Activated naive CD8-positive, alpha-beta T cell treated with anti-CD3 and anti-CD28 coated beads, Interleukin-2, amount 50 U/mL, for 16 hours (primary cell): ENCODE results near the gene PMPCA.

Experiments used
- DNase-seq: peaks from one replicate; pipeline ENCODE4 v3.0.0-alpha.2; 2020; ENCODE audit warnings: low read depth, low spot score

Gene PMPCA, protein sequence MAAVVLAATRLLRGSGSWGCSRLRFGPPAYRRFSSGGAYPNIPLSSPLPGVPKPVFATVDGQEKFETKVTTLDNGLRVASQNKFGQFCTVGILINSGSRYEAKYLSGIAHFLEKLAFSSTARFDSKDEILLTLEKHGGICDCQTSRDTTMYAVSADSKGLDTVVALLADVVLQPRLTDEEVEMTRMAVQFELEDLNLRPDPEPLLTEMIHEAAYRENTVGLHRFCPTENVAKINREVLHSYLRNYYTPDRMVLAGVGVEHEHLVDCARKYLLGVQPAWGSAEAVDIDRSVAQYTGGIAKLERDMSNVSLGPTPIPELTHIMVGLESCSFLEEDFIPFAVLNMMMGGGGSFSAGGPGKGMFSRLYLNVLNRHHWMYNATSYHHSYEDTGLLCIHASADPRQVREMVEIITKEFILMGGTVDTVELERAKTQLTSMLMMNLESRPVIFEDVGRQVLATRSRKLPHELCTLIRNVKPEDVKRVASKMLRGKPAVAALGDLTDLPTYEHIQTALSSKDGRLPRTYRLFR

DNA sequence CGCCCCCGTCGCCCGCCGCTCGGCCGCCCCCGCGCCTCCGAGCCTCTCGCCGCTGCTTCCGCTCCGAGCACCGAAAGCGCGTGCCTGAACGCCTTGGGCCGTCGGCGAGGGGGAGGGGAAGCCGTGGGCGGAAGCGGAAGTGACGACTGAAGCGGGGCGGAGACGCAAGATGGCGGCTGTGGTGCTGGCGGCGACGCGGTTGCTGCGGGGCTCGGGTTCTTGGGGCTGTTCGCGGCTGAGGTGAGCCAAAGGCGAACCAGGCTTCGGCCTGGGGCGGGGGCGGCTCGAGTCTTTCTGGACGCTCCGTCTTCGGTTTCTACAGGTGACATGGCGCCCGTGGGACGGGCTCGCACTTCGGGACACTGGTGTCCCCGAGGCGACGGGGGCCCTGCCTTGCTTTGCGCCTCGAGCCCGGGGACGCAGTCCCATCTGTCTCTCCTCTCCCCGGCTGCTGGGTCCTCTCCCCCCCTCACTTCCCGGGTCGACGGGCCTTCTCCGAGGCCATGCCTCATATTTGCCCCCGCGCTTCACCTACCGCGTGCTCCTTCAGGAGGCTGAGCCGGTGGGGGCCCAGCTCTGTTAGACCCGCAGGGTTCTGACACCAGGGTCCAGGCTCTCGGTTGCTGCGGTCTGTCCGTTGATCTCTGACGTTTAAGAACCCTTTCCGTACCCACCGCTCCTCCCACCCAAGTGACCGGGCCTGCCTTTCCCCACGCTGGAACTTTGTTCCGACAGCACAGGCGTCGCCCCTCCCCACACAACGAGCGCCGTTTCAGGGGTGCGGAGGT is at the start of gene PMPCA, which contains the start of gene ENTR1:
TSS of gene PMPCA (plus strand) at position 159 of the 788 bp plus-strand sequence. CDS start at position 170, 11 bp downstream.
TSS of gene ENTR1 (minus strand) at position 115 of the 788 bp plus-strand sequence. CDS start 217 bp downstream, outside the sequence.
- DNase-seq: peak; percentile 91

DNA sequence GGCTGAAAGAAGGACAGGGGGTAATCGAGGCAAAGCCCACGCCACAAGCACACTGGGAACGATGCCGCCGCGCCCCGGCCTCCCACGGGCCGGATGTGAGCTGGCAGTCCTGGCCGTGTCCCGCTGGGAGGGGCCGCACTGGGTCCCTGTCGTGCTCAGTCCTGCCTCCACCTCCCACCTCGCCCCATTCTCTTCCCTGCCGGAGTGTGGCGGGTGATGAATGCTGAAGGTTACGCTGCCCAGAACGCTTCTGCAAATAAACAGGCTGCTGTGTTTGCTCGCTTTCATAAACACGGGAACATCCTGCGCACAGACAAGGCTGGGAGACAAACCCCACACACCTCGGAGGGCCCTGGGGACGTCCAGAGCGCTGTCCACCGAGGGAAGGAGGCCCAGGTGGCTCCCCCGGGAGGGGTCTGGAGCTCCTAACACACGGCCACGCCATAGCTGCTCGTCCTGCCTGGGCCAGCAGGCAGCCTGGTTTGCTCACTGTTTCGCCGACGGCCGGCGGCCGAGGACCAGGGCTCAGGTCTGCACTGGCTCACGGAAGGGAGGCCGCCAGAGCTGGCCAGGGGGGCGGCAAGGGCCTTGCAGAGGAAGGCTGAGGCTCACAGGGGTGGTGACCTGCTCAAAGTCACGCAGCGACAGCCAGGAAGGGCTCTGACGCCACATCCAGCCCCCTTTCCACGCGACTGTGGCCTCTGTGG is 49.3 kb upstream of the PMPCA start:
- no peak for DNase-seq

DNA sequence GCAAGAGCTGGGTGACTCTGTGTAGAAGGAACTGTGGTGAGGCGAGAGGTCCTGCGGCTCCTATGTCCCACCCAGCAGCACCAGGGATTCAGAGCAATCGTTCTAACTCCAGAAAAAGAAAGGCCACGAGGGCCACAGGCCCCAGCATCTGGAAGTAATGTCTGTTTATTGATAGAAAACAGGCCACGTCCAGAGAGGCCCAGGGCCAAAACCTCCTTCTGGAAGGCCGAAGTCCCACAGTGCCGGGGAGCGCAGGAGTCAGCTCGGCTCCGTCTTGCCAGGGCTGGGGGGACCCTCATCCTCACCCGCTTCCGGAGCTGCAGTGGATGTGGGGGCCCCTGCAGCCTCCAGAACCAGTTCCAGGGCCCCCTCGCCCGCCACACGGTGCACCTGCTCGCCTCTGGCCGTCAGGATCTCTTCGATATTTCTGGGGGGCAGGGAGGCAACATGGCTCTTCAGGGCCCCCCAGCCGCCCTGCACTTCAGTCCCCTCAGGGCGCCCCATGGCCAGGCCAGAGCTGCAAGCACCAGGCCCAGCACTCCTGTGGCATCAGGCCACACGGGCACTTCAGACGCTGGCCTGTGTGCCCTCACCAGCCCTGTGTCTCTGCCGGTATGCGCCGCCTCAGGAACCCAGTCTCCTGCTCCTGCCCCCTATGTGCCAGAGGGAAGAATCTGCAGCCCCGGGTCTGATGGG is 48.6 kb upstream of the PMPCA start:
- DNase-seq: no peak

GRCh38 chr9:136362450-136362784 is 48.0 kb upstream of the PMPCA start:
- no peak for DNase-seq

- peak; percentile 87 for DNase-seq
Observed at GRCh38 chr9:136363106-136363948, 47.1 kb upstream of the PMPCA start, which contains the start of gene DNLZ. Gene DNLZ, minus strand, starts transcription at chr9:136363744. Its CDS starts 30 bp downstream, at chr9:136363714.

DNA sequence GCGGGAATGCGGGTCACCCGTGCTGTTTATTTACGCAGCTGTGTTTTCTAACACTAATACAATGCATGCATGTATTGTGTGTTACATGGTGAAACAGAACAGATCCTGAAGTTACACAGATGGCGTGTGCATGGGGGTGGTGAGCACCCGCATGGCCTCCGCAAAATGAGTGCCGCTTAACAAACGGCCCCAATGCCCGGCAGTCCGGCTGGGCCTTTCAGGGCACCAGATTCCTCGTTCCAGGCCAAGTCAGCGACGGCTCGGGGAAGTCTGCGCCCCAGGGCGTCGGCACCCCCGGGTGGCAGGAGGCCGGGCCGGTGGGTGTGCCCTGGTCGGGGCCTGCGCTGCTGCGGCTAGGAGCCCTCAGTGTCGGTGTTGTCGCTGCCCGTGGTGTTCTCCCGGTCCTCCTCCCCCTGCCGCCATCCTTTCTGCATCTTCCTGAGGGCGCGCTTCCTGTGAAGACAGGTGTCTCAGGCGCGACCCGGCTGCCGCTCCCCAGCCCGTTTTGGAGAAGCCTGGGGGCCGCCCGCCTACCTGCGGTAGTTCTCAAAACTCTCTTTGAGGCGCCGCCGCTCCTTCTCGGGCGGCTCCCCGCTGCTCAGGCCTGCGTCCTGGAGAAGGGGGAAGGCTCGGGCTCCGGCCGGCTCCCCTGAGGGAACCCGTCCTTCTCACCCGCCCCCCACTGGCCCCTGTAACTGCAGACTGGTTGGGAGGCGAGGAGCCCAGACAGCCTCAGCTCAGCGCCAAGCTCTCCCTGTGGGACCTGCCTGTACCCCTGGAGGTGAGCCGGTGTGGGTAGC is 46.3 kb upstream of the PMPCA start:
- no peak for DNase-seq

DNA sequence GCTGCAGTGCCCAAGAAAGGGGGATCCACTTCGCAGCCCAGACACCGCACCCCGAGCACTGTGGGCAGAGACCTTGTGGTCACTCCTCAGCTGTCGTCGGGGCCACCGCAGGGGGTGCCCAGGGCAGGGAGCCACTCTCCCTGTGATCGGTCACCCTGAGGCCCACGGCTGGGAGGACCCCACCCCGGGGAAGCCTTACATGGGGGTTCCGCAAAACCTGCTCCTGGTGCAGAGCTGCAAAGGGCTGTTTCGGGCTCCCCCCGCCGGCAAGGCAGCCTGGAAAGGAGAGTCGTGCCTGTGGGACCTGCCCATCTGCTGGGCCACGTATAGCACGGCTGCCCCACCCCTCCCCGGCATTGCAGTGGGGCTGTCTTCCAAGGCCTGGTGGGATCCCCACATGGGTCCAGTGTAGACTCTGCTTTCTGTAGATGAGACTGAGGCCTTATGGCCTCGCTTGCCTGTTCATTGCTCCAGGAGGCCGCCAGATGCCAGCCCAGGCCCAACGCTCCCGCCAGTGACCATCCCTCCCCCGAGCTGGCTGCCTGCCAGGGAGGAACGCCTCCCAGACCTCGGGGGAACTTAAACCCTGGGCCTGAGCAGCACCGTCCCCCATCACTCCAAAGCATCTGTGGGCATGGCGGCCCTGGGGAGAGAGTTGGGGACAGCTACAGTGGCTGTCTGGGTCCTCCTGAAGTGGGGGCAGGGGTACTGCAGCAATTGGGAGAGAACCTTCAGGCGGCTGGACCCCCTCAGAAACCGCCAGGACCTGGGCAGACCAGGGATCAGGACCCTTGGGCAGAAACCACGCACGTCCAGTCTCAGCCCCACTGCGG is 45.3 kb upstream of the PMPCA start:
- no peak for DNase-seq

DNA sequence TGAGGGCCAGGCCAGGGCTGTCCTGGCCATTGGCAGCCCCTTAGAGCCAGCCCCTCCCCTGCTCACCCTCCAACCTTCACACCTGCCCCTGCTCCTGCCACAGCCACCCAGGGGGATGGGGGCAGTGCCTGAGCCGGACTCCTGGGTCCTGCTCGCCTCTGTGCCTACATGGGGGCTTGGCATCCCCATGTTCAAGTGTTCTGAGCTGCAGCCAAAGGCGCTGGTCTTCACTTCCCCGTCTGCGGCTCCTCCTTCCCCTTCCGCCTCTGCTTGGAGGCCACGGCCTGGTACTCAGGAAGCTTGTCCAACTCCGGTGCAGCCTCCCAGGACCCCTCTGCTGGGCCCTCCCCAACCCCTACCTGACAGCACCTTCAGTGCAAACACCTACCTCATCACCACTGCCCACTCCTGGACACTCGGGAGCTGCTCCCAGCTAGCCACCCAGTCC is 44.7 kb upstream of the PMPCA start:
- no peak for DNase-seq

- DNase-seq: no peak
Observed at GRCh38 chr9:136366826-136367225, 43.6 kb upstream of the PMPCA start.

- DNase-seq: no peak
Observed at GRCh38 chr9:136367296-136368145, 42.9 kb upstream of the PMPCA start.

DNA sequence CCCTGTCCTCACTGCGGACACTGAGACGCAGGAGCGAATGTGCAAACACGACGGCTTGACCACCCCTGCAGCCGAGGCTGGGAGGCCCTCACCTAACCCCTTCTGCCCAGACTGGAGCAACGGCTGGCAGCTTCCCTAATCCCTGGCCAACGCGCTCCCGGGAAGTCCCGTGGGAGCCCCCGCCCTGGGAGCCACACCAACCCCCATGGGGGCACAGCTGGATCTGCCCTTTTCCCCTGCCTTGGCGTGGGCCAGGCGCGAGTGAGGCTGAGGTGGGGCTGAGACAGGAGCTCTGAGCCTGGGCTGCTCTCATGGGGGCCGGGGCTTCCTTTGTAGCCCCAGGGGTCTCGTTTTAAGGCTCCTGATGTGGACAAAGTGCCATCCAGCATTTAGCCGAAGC is 42.3 kb upstream of the PMPCA start:
- DNase-seq: no peak

- DNase-seq: no peak
Observed at GRCh38 chr9:136370037-136370436, 40.4 kb upstream of the PMPCA start.

DNA sequence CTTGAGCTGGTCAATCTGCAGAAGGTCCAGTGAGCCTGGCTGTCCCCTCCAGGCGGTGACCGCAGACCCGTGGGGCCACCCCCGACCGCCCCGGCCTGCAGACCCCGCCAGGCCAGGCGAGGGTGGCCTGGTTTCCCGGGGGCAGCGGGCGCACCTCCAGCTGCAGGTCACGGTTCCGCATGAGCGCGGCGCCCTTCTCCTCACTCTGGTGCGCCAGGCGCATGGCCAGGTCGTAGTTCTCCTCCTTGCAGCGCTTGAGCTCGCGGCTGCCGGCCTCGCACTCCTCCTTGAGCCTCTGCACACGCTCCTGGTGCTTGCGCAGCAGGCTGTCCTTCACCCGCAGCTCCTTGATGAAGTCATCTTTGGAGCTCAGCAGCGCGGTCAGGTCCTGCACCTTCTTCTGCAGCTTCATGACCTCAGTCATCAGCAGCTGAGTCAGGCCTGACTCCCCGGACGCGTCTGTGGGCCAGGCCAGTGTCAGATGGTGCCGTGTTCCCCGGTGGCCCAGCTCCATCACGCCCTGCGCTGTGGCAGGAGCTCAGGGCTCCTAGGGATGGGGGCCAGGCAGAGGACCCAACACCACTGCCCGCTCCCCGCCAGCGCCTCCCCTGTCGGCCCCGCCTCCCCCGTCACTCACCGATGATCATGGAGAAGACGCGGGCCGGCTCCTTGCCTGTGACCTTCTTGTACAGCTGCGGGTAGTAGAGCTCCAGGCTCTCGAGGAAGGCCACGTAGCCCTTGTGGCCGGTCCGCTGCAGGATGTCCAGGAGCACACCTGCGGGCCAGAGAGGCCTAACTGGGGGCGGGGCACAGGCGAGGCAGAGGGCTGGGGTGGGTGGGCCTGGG is 39.5 kb upstream of the PMPCA start:
- DNase-seq: no peak

DNA sequence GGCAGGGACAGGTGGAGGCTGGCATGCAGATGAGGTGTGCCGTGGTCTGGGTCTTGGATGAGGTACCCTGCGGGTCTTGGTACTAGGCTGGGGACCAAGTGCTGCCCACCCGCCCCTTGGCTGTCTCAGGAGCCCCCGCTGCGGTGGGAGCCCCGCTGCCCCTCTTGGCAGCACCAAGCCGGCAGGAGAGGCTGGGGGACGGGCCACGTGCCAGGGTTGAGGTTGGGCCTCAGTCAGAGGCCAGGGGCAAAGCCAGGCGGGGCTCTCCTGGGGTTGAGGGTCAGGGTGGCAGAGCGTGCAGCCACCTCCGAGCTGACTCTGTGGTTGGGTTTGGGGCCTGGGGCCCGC is 39.0 kb upstream of the PMPCA start:
- no peak for DNase-seq

DNA sequence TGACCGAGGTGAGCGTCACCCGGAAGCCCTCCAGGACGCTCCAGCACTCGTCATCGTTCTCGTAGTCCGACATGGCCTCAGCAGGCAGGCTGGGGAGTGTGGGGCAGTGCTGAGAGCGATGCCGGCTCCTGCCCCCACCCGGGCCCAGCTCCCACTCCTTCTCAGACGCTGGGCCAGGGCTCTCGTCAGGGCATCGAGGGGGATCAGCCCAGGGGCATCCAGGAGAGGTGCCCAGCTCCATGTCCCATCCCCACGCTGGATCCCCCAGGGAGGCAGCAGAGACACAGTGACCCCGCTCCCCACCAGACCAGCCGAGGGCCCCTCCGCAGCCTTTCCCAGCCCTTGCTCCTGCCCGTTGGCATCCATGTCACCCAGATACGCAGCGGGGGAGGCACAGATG is 38.5 kb upstream of the PMPCA start:
- no peak for DNase-seq

DNA sequence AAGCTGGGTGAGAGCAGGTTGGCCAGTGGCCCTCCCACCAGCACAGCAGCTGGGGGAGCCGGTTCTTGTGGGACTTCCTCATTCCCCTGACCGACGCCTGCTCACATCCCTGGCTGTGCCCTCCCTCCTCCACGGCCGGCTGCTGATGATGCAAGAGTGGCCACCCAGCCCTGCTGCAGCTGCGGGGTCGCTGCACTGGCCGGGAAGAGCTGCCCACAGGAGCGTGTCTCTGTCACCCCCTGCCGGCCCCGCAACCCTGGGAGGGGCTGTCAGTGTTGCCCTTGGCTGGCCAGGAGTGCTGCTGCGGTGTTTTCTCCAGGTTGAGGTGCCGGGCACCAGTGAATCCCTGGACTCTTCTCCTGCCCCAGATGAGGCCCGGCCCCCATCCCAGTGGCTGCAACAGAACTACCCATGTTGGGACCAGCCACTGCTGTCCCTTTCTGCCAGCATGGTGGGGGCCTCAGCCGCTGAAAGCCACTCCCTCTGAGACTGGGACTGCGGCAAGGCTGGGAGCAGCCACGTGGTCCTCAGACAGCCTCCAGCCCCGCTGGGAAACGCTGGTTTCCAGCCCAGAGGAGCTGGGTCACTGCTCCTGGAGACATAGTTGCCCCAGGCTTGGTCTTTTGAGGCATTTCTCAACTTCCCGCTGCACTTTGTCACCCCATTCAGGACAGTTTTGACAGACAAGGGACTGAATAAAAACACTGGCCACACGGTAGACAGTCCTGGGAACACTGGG is 37.7 kb upstream of the PMPCA start:
- no peak for DNase-seq
